Testis (tissue), 3 donors: ENCODE results near the gene HS3ST4. TPM values are rescaled to one million over a fixed set of nuclear protein-coding genes. Genes with fewer than 3 reads are reported as not detected.

Experiments
- DNase-seq: peaks from one replicate; pipeline ENCODE4 v3.0.0-alpha.2; 2019
- H3K27ac ChIP-seq, 2 donors: fragments of 200-600 bp; sonication (generic); one replicate each; pipeline ENCODE4 v1.5.1; 2019
- H3K27me3 ChIP-seq: fragments of 200-600 bp; sonication (generic); one replicate; pipeline ENCODE4 v1.5.1; 2019
- H3K36me3 ChIP-seq: fragments of 200-600 bp; sonication (generic); one replicate; pipeline ENCODE4 v1.5.1; 2017; ENCODE audit warnings: low read depth; ENCODE audit errors: missing control alignments
- H3K4me1 ChIP-seq: fragments of 200-600 bp; sonication (generic); one replicate; pipeline ENCODE4 v1.5.1; 2019
- H3K4me3 ChIP-seq, 2 donors: fragments of 200-600 bp; sonication (generic); one replicate each; pipeline ENCODE4 v1.5.1; 2017 to 2019
- H3K9me3 ChIP-seq: fragments of 200-600 bp; sonication (generic); one replicate; pipeline ENCODE4 v1.5.1; 2017
- POLR2A ChIP-seq: fragments of 450-650 bp; IDR thresholded peaks from one replicate; pipeline ENCODE4 v1.6.1; 2017; ENCODE audit warnings: antibody characterized with exemption, mild to moderate bottlenecking, moderate library complexity
- WGBS, 2 donors: methylation state at CpG; one replicate each; pipeline ENCODE4 v1.1.5; 2018; 5-methylcytosine and 5-hydroxymethylcytosine counted together
- intact Hi-C: fragments of 100-400 bp; cut with DNase I; formaldehyde crosslinking; loops from one replicate; pipeline ENCODE4 v1.15.1; 2023; ENCODE audit warnings: low total_unique reads
- polyA plus RNA-seq: library from polyadenylated mRNA; stranded (reverse); fragments of 350-450 nt; fragmentation: Illumina TruSeq; extraction: RNeasy Lipid Tissue Mini Kit (QIAGEN cat#74804); gene quantifications from one replicate; pipeline ENCODE4 v1.2.3, GENCODE V29; 2014; ENCODE audit warnings: low read depth, low replicate concordance; ENCODE audit not compliant: insufficient read depth
- total RNA-seq, 2 donors: library from RNA; depleted of rRNA; stranded (reverse); fragments of >200 nt; gene quantifications; one replicate each; pipeline ENCODE4 v1.2.3, GENCODE V29; 2016
- TF ChIP-seq, protein P1 (sequence below), 3 experiments: fragments of 450-650 bp in 2 of 3; fragments of 200-600 bp in 1 of 3; sonication (generic) in 1 of 3; IDR thresholded peaks; one replicate each; pipeline ENCODE4 v1.5.1; 2016 to 2019; ENCODE audit warnings: antibody characterized with exemption in 3 of 3, mild to moderate bottlenecking in 2 of 3, moderate library complexity in 1 of 3

The HS3ST4 gene
- total and polyA plus RNA-seq, 3 donors from 2014 or later: 0.37 to 2.7 (median 2.6) TPM

DNA sequence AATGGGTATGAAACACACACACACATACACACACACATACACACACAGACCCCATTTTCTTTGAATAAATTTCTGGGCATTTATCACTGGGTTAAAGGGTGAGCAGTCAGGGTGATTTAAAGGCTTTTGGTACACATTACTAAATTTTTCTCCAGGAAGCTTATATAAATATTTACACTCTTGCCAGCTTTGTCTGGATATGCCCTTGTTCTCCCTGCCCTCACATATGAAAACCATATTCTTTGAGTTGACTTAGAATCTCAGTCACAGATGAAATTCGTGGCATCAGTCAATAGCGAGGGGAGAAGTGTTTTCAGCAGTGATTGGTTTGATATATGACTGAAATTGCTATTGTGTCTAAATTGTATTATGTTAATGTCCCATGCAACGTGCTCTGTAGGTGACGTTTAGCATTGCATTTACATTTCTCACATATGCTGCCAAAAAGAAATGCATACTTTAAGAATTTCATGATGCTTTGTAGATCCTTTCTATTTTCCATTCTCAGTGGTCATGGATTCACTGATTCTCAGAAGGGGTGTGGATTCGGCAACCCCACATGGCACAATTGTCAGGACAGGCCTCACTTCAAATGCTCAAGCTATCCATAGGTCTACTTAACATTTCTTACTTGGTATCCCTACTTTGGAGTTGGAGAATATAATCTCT lies 34.8 kb downstream of the HS3ST4 start:
- Histone ChIP-seq H3K36me3 (no peaks in the 10 kb centered on the region), H3K27me3 (no peaks in the 10 kb centered on the region), H3K4me1 (no peaks in the 10 kb centered on the region), H3K9me3 (no peaks in the 10 kb centered on the region), H3K4me3 (no peak overlapping the region), H3K27ac (no peak overlapping the region)
- 58 to 66% methylated on average over 5 of the region's 5 CpGs for WGBS, 2 donors
- DNase-seq: no peak
- intact Hi-C loops: no loop called here
- TF ChIP-seq, protein P1, sequence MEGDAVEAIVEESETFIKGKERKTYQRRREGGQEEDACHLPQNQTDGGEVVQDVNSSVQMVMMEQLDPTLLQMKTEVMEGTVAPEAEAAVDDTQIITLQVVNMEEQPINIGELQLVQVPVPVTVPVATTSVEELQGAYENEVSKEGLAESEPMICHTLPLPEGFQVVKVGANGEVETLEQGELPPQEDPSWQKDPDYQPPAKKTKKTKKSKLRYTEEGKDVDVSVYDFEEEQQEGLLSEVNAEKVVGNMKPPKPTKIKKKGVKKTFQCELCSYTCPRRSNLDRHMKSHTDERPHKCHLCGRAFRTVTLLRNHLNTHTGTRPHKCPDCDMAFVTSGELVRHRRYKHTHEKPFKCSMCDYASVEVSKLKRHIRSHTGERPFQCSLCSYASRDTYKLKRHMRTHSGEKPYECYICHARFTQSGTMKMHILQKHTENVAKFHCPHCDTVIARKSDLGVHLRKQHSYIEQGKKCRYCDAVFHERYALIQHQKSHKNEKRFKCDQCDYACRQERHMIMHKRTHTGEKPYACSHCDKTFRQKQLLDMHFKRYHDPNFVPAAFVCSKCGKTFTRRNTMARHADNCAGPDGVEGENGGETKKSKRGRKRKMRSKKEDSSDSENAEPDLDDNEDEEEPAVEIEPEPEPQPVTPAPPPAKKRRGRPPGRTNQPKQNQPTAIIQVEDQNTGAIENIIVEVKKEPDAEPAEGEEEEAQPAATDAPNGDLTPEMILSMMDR (IDR thresholded peaks at IDR 0.05): no peak
- TF ChIP-seq POLR2A: no peak

DNA sequence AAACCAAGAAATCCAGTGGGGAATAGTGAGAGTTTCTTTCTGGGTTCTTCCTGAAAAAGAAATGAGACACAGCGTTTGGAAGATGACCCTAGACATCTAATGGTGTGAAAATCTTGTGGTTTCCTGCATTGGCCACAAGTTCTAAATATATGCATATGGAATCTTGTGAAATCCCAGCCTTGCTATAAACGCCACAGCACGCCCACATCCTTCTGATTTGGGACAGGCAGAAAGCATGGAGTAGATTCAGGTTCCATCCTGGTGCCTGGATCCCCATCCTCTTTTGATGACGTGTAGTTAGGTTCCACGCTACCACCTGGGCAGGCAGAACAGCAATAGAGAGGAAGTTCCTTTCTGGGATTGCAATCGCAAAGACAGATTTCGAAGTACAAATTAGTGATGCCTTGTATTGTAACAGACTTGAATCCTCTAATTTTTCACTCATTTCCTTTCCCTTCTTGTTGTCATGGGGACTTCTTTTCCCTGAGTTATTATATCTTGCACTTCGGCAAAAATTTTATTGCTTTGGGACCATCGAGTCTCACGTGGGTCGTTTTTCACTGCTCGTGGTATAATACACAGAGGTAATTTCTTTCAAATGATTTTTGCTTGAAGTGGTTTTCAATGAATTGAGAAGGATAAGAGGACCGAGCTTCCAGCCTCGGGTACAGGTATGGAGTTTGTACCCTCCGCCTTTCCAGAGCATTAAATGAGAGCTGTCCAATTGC lies 37.6 kb downstream of the HS3ST4 start:
- WGBS, 2 donors: 87 to 90% methylated on average over 12 to 15 of the region's 15 CpGs

DNA sequence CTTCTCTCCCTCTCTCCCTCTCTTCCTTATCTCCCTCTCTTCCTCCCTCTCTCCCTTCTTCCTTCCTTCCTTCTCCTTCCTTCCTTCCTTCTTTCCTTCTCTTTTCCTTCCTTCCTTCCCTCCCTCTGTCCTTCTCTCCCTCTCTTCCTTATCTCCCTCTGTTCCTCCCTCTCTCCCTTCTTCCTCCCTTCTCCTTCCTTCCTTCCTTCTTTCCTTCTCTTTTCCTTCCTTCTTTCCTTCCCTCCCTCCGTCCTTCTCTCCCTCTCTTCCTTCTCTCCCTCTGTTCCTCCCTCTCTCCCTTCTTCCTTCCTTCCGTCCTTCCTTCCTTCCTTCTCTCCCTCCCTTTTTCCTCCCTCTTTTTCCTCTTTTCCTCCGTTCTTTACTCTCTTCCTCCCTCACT lies 38.6 kb downstream of the HS3ST4 start:
- no peak overlapping the region for H3K4me3 ChIP-seq
- no peak overlapping the region for H3K27ac ChIP-seq
- DNase-seq: no peak
- H3K36me3 ChIP-seq: no peaks in the 10 kb centered on the region
- no peaks in the 10 kb centered on the region for H3K4me1 ChIP-seq
- H3K9me3 ChIP-seq: no peaks in the 10 kb centered on the region
- WGBS, 2 donors: 78 to 83% methylated on average over 3 of the region's 3 CpGs
- H3K27me3 ChIP-seq: no peaks in the 10 kb centered on the region
- TF ChIP-seq POLR2A: no peak
- TF ChIP-seq, protein P1 (IDR thresholded peaks at IDR 0.05): no peak
- intact Hi-C loops: no loop called here

More for the DNA sequence above, 37.6 kb downstream of the HS3ST4 start:
- H3K9me3 ChIP-seq: no peaks in the 10 kb centered on the region
- H3K27ac ChIP-seq: no peak overlapping the region
- intact Hi-C loops: no loop called here
- DNase-seq: no peak
- TF ChIP-seq POLR2A: no peak
- TF ChIP-seq, protein P1 (IDR thresholded peaks at IDR 0.05): no peak
- H3K4me1 ChIP-seq: no peaks in the 10 kb centered on the region
- no peaks in the 10 kb centered on the region for H3K27me3 ChIP-seq
- H3K4me3 ChIP-seq: no peak overlapping the region
- no peaks in the 10 kb centered on the region for H3K36me3 ChIP-seq

DNA sequence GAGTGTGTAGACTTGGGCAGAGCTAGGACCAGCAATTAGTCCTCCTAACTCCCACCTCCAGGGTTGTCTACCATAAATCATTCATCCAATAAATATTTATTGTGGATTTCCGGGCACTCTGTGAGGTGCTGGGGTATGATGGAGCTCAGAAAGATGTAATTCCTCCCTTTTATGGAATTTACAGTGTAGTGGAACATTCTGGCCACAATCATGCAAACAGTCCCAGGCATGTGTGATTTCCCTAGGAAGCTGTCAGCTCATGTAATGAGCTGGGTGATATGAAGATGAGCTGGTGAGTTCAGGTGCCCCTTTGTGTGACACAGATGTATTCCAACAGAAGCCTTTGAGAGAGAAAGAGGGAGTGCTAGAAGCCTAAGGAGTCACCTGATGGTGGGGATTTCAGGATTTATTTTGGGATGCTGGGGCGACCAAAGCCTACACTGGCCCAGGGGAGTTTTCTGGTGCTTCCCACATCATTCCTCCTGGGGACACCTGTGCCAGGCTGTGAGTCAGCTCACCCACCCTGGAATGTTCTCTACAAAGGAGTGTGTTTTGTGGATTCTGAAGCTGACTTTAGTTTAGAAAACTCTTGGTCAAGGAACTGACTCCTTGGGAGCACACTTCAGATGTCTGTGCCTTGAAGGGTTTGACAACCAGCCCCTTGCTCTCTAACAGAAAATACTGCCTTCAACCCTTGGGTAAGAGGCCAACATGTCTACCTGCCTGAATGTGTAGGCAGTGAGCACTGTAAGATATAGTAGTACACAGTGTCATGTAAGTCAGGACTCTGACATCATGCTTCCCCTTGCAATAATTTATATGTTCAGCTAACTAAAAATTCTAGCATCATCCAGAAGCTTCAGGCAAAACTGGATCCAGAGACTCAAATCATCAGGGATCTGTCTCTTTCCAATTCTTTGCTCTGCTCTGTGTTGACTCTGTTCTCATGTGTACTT lies 42.9 kb downstream of the HS3ST4 start:
- 34 to 51% methylated on average over 2 of the region's 2 CpGs for WGBS, 2 donors
- Histone ChIP-seq H3K9me3 (no peaks in the 10 kb centered on the region), H3K27ac (no peak overlapping the region), H3K4me1 (no peaks in the 10 kb centered on the region), H3K4me3 (no peak overlapping the region), H3K36me3 (no peaks in the 10 kb centered on the region), H3K27me3 (no peaks in the 10 kb centered on the region)
- TF ChIP-seq, protein P1 (IDR thresholded peaks at IDR 0.05): no peak
- TF ChIP-seq POLR2A: no peak
- intact Hi-C loops: no loop called here
- no peak for DNase-seq
